Fibroblast of lung (primary cell): Measurements from ENCODE around the gene ATP1B3. TPM values are rescaled to one million over a fixed set of nuclear protein-coding genes. Genes with fewer than 3 reads are reported as not detected.

ENCODE experiments used
- DNase-seq, 2 donors: peaks; one replicate each; pipeline versions ENCODE4 v3.0.0 to v3.0.0-alpha.2; 2010; ENCODE audit warnings: low read depth in 2 of 2
- H2AFZ ChIP-seq: 2 replicates; pipeline ENCODE4 v1.5.1; 2012; ENCODE audit warnings: low read length, control low read depth, inconsistent platforms
- H3K27ac ChIP-seq: 2 replicates; pipeline ENCODE4 v1.5.1; 2011; ENCODE audit warnings: low read length, control low read depth; ENCODE audit not compliant: insufficient read depth
- H3K27me3 ChIP-seq: 2 replicates; pipeline ENCODE4 v1.5.1; 2011; ENCODE audit warnings: mild to moderate bottlenecking, low read length; ENCODE audit not compliant: control insufficient read depth, insufficient read depth
- H3K36me3 ChIP-seq: 2 replicates; pipeline ENCODE4 v1.5.1; 2011; ENCODE audit warnings: low read length; ENCODE audit not compliant: control insufficient read depth, insufficient read depth
- H3K4me1 ChIP-seq: 2 replicates; pipeline ENCODE4 v1.5.1; 2011; ENCODE audit warnings: low read length; ENCODE audit not compliant: control insufficient read depth, insufficient read depth; ENCODE audit errors: extremely low read depth
- H3K4me2 ChIP-seq: 2 replicates; pipeline ENCODE4 v1.5.1; 2011; ENCODE audit warnings: low read length, control low read depth; ENCODE audit not compliant: insufficient read depth; ENCODE audit errors: extremely low read depth
- H3K4me3 ChIP-seq, 4 experiments: fragments of 200-600 bp in 1 of 4; sonication (generic) in 1 of 4; replicated peaks in 1 of 4; 2 replicates each; pipeline ENCODE4 v1.5.1; 2011 to 2016; ENCODE audit warnings: low read length in 4 of 4, low read depth in 3 of 4, mild to moderate bottlenecking in 3 of 4, control low read depth in 2 of 4, inconsistent platforms in 1 of 4, mixed read lengths in 1 of 4; ENCODE audit not compliant: insufficient read depth in 1 of 4; ENCODE audit errors: control extremely low read depth in 1 of 4
- H3K79me2 ChIP-seq: 2 replicates; pipeline ENCODE4 v1.5.1; 2012; ENCODE audit warnings: mild to moderate bottlenecking, low read length, inconsistent platforms; ENCODE audit not compliant: control insufficient read depth, insufficient read depth
- H3K9ac ChIP-seq: 2 replicates; pipeline ENCODE4 v1.5.1; 2011; ENCODE audit warnings: mild to moderate bottlenecking, low read length, control low read depth; ENCODE audit not compliant: insufficient read depth
- H3K9me3 ChIP-seq: 2 replicates; pipeline ENCODE4 v1.5.1; 2012; ENCODE audit warnings: low read depth, low read length; ENCODE audit not compliant: control insufficient read depth, insufficient read depth
- H4K20me1 ChIP-seq: 2 replicates; pipeline ENCODE4 v1.5.1; 2011; ENCODE audit warnings: low read length; ENCODE audit not compliant: control insufficient read depth, insufficient read depth; ENCODE audit errors: extremely low read depth
- CTCF ChIP-seq, 2 donors: IDR thresholded peaks in 1 of 2; conservative IDR thresholded peaks in 1 of 2; 1 replicate in 1 of 2; 2 replicates in 1 of 2; pipeline ENCODE4 v1.5.1; 2011 to 2012; ENCODE audit warnings: low read length in 2 of 2, control low read depth in 1 of 2, inconsistent platforms in 1 of 2, low read depth in 1 of 2, mild to moderate bottlenecking in 1 of 2
- EZH2 ChIP-seq: IDR thresholded peaks from 2 replicates; pipeline ENCODE4 v1.5.1; 2012; ENCODE audit warnings: low read length, control low read depth, mild to moderate bottlenecking; ENCODE audit errors: missing control alignments
- polyA plus RNA-seq, 2 donors: library from polyadenylated mRNA; depleted of rRNA in 1 of 2; stranded (reverse) in 1 of 2; unstranded in 1 of 2; fragments of >200 nt; gene quantifications; 2 replicates each; pipeline ENCODE4 v1.2.1, GENCODE V29; 2011 to 2012; ENCODE audit warnings: missing spikeins in 1 of 2
- total RNA-seq: library from RNA; depleted of rRNA; stranded (reverse); fragments of >200 nt; gene quantifications from 2 replicates; pipeline ENCODE4 v1.2.1, GENCODE V29; 2014

The ATP1B3 gene
- total and polyA plus RNA-seq, 2 donors (not counting 1 experiment from before 2014, with no cell fraction given) = 55.8 to 243 TPM

DNA sequence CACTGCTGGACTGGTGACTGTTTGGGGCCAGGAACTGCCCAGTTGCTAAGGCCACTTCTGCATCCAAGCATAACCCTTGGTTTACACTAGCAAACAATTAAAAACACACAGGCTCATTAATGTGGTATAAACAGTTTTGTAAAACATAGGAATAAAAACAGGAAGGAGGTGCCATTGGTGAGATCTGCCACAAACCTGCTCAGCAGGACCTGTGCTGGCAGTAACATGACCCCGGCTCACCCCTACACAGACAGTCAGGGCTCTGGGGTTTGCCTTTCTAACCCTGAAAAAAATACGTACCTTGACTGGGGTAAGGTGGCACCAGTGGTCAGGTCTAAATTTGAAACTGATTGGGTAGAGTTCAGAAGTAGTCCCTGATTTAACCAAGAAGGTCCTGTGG, 76.2 kb downstream of the ATP1B3 start:
- no peak overlapping the region for H3K27ac ChIP-seq
- H4K20me1 ChIP-seq = no peaks in the 10 kb centered on the region
- no peak for DNase-seq
- H3K4me2 ChIP-seq = no peak overlapping the region
- H2AFZ ChIP-seq = no peak overlapping the region
- no peaks in the 10 kb centered on the region for H3K9me3 ChIP-seq
- no peaks in the 10 kb centered on the region for H3K36me3 ChIP-seq
- no peak for TF ChIP-seq EZH2
- no peak for TF ChIP-seq CTCF (conservative IDR thresholded peaks at IDR 0.05 in 1 of 2, IDR thresholded peaks at IDR 0.05 in 1 of 2; ENCODE audit: low read depth in 1 of 2, low read length in 2 of 2)
- no peaks in the 10 kb centered on the region for H3K79me2 ChIP-seq
- H3K27me3 ChIP-seq = no peaks in the 10 kb centered on the region
- H3K9ac ChIP-seq = no peak overlapping the region
- H3K4me3 ChIP-seq = no peak overlapping the region
- no peaks in the 10 kb centered on the region for H3K4me1 ChIP-seq

GRCh38 chr3:141955175-141955574, 78.7 kb downstream of the ATP1B3 start:
- Histone ChIP-seq H3K36me3 (no peaks in the 10 kb centered on the region), H2AFZ (no peak overlapping the region), H3K4me2 (no peak overlapping the region), H3K27ac (no peak overlapping the region), H3K9ac (no peak overlapping the region), H3K4me1 (peaks cover under 1% of the 10 kb centered on the region), H3K9me3 (no peaks in the 10 kb centered on the region), H3K27me3 (no peaks in the 10 kb centered on the region), H3K79me2 (no peaks in the 10 kb centered on the region), H3K4me3 (no peak overlapping the region), H4K20me1 (no peaks in the 10 kb centered on the region)
- peak in 1 of 2 donors; percentile 81 for DNase-seq
- TF ChIP-seq EZH2 (no peak), CTCF (conservative IDR thresholded peaks at IDR 0.05 in 1 of 2, IDR thresholded peaks at IDR 0.05 in 1 of 2; ENCODE audit: low read depth in 1 of 2, low read length in 2 of 2) (no peak)

DNA sequence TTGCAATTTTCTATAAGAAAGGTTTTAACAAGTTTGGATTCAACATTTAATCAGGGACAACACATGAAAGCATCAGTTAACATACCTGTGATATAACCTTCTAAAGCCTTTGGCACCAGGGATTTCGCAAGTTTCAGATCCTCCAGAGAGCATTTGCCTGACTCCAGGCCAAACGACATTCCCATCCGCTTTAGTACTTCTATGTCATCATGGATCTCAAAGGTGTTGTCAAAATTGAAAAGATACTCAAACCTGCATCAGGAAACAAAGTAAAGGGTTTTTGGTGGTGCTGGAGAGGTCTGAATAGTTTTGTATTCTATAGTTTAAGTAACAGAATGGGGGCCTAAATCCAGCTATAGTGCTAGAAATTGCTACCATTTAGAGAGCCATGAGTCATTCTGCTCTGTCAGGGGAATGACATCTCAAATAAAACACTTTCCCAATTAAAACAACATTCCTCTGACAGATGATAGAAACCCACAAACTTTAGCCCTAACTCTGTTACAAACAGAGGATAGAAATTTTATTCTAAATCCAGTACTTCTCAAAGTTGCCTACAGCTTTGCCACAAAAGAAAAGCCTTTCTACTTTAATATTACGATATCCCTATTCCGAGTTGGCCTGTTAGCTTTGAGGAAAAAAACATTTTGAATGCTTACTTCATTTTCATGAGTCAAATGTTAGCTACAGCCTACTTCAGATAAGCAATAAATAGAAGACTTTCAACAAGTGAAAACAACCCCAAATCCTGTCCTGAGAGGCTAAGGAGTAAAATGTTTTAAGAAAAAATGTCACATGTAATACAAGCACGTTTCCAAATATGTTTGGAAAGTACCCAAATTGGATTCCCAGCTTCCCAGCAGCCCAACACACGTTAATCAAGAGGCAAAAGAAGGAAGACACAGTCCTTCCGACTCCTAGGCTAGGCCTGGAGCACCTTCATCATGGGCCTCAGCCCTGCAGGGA, 83.4 kb downstream of the ATP1B3 start:
- H3K27me3 ChIP-seq = no peaks in the 10 kb centered on the region
- H3K4me2 ChIP-seq = peak overlapping the region; percentile 41
- no peaks in the 10 kb centered on the region for H3K36me3 ChIP-seq
- H3K27ac ChIP-seq = peak overlapping the region; percentile 64
- no peak overlapping the region for H3K4me3 ChIP-seq
- H3K9me3 ChIP-seq = no peaks in the 10 kb centered on the region
- H3K79me2 ChIP-seq = no peaks in the 10 kb centered on the region
- DNase-seq = peak; percentile 61 to 80
- TF ChIP-seq EZH2 (no peak), CTCF (conservative IDR thresholded peaks at IDR 0.05 in 1 of 2, IDR thresholded peaks at IDR 0.05 in 1 of 2; ENCODE audit: low read depth in 1 of 2, low read length in 2 of 2) (no peak)
- H4K20me1 ChIP-seq = no peaks in the 10 kb centered on the region
- peaks cover 2% of the 10 kb centered on the region for H3K4me1 ChIP-seq
- no peak overlapping the region for H3K9ac ChIP-seq
- no peak overlapping the region for H2AFZ ChIP-seq
